ENCODE results near the gene CD72.

DNA sequence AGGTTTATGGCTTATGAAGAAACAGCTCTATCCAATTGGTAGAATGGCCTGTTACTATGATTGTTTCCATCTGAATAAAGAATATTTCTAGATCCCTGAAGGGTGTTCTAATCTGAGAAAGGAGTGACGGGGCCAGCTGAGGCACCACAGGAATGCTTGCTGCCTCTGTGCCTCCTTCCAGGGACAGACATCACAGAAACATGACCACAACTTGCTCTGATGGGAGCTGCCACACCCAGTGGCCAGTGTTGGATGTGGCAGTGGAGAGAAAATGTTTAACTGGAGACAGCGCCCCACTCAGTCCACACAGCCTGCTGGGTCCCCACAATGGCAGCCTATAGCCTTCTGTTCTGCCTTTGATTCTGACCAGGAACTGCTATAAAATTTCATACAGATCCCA lies 51.8 kb downstream of the CD72 start:
- TF ChIP-seq, protein P1, sequence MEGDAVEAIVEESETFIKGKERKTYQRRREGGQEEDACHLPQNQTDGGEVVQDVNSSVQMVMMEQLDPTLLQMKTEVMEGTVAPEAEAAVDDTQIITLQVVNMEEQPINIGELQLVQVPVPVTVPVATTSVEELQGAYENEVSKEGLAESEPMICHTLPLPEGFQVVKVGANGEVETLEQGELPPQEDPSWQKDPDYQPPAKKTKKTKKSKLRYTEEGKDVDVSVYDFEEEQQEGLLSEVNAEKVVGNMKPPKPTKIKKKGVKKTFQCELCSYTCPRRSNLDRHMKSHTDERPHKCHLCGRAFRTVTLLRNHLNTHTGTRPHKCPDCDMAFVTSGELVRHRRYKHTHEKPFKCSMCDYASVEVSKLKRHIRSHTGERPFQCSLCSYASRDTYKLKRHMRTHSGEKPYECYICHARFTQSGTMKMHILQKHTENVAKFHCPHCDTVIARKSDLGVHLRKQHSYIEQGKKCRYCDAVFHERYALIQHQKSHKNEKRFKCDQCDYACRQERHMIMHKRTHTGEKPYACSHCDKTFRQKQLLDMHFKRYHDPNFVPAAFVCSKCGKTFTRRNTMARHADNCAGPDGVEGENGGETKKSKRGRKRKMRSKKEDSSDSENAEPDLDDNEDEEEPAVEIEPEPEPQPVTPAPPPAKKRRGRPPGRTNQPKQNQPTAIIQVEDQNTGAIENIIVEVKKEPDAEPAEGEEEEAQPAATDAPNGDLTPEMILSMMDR (IDR thresholded peaks at IDR 0.05), result peak; percentile 12; the same call in 1 of the 3 replicates
- no peak for TF ChIP-seq JUN (IDR thresholded peaks at IDR 0.05)
- no peak for TF ChIP-seq CEBPB (IDR thresholded peaks at IDR 0.05)
- no peak for TF ChIP-seq POLR2A (IDR thresholded peaks at IDR 0.05; ENCODE audit: low read length)
- TF ChIP-seq RNF2 (IDR thresholded peaks at IDR 0.05; ENCODE audit: borderline replicate concordance, low read depth), result no peak
- TF ChIP-seq KDM1A (IDR thresholded peaks at IDR 0.05; ENCODE audit: low read depth), result no peak
- TF ChIP-seq, protein P2, sequence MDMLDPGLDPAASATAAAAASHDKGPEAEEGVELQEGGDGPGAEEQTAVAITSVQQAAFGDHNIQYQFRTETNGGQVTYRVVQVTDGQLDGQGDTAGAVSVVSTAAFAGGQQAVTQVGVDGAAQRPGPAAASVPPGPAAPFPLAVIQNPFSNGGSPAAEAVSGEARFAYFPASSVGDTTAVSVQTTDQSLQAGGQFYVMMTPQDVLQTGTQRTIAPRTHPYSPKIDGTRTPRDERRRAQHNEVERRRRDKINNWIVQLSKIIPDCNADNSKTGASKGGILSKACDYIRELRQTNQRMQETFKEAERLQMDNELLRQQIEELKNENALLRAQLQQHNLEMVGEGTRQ (IDR thresholded peaks at IDR 0.05), result no peak
- TF ChIP-seq, protein P3, sequence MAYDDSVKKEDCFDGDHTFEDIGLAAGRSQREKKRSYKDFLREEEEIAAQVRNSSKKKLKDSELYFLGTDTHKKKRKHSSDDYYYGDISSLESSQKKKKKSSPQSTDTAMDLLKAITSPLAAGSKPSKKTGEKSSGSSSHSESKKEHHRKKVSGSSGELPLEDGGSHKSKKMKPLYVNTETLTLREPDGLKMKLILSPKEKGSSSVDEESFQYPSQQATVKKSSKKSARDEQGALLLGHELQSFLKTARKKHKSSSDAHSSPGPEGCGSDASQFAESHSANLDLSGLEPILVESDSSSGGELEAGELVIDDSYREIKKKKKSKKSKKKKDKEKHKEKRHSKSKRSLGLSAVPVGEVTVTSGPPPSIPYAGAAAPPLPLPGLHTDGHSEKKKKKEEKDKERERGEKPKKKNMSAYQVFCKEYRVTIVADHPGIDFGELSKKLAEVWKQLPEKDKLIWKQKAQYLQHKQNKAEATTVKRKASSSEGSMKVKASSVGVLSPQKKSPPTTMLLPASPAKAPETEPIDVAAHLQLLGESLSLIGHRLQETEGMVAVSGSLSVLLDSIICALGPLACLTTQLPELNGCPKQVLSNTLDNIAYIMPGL (CRISPR knock-in tag; IDR thresholded peaks at IDR 0.05; ENCODE audit: borderline replicate concordance), result no peak
- no peak for TF ChIP-seq EP300 (IDR thresholded peaks at IDR 0.05)
- no peak for TF ChIP-seq CHD4 (IDR thresholded peaks at IDR 0.05; ENCODE audit: borderline replicate concordance)
- TF ChIP-seq HOXB13 (CRISPR knock-in tag; IDR thresholded peaks at IDR 0.05; ENCODE audit: low read depth), result no peak
- TF ChIP-seq, protein P4, sequence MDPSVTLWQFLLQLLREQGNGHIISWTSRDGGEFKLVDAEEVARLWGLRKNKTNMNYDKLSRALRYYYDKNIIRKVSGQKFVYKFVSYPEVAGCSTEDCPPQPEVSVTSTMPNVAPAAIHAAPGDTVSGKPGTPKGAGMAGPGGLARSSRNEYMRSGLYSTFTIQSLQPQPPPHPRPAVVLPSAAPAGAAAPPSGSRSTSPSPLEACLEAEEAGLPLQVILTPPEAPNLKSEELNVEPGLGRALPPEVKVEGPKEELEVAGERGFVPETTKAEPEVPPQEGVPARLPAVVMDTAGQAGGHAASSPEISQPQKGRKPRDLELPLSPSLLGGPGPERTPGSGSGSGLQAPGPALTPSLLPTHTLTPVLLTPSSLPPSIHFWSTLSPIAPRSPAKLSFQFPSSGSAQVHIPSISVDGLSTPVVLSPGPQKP (IDR thresholded peaks at IDR 0.05; ENCODE audit: low read depth, low read length), result no peak
- TF ChIP-seq HOXA7 (CRISPR knock-in tag; IDR thresholded peaks at IDR 0.05), result no peak
- TF ChIP-seq NPAS2 (CRISPR knock-in tag; IDR thresholded peaks at IDR 0.05; ENCODE audit: borderline replicate concordance), result no peak

Data from A549 (cell line).